ENCODE measurements around the gene ZAP70. TPM values are rescaled to one million over a fixed set of nuclear protein-coding genes. Genes with fewer than 3 reads are reported as not detected.

Gene ZAP70
- total and polyA plus RNA-seq, 2 donors (not counting 3 experiments of a cell fraction or from before 2014, with no cell fraction given), result 0.14 TPM; not detected in 1

DNA sequence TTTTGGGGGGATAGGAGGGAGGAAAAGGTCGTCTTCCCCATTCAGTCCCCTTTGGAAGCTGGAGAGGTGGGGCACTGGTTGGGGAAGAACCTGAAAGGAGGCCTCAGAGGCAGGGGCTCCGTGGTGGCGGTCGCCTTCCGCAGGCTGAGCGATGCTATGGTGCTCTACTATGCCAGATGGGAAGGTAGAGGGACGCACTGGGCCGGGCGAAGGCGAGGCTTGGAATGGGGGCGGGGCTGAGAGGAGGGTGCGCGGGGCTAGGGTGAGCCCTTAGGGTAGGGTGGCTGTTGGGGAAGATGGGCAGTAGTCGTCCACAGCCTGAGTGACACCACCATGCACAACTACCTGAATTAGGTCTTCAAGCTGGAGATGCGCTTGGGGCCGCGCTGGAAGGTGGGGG, 11.1 kb downstream of the ZAP70 start:
- no peak overlapping the region for H3K4me3 ChIP-seq (replicated peaks in 1 of 3; ENCODE audit: insufficient read depth in 1 of 3, low read depth in 1 of 3, low read length in 3 of 3)
- no peaks in the 10 kb centered on the region for H3K36me3 ChIP-seq (ENCODE audit: control insufficient read depth in 2 of 2, extremely low read depth in 1 of 2, insufficient read depth in 2 of 2, low read length in 2 of 2)
- TF ChIP-seq FOS (IDR thresholded peaks at IDR 0.05; ENCODE audit: borderline replicate concordance, insufficient read depth, low read length), result no peak
- TF ChIP-seq, protein P1, sequence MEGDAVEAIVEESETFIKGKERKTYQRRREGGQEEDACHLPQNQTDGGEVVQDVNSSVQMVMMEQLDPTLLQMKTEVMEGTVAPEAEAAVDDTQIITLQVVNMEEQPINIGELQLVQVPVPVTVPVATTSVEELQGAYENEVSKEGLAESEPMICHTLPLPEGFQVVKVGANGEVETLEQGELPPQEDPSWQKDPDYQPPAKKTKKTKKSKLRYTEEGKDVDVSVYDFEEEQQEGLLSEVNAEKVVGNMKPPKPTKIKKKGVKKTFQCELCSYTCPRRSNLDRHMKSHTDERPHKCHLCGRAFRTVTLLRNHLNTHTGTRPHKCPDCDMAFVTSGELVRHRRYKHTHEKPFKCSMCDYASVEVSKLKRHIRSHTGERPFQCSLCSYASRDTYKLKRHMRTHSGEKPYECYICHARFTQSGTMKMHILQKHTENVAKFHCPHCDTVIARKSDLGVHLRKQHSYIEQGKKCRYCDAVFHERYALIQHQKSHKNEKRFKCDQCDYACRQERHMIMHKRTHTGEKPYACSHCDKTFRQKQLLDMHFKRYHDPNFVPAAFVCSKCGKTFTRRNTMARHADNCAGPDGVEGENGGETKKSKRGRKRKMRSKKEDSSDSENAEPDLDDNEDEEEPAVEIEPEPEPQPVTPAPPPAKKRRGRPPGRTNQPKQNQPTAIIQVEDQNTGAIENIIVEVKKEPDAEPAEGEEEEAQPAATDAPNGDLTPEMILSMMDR (IDR thresholded peaks at IDR 0.05; ENCODE audit: extremely low read depth in 1 of 2, insufficient read depth in 1 of 2, low read depth in 1 of 2, low read length in 2 of 2), result no peak
- no peak for TF ChIP-seq MYC (IDR thresholded peaks at IDR 0.05; ENCODE audit: low read depth, low read length)
- TF ChIP-seq POLR2A (IDR thresholded peaks at IDR 0.05; ENCODE audit: low read depth, low read length), result no peak
- TF ChIP-seq EZH2 (IDR thresholded peaks at IDR 0.05; ENCODE audit: borderline replicate concordance, low read depth, low read length, severe bottlenecking), result no peak
- TF ChIP-seq GATA2 (IDR thresholded peaks at IDR 0.05; ENCODE audit: insufficient read depth, insufficient read length, low read depth, low read length), result no peak
- no peak for TF ChIP-seq JUN (IDR thresholded peaks at IDR 0.05; ENCODE audit: borderline replicate concordance, insufficient read depth, insufficient read length, low read depth)
- TF ChIP-seq, protein P2, sequence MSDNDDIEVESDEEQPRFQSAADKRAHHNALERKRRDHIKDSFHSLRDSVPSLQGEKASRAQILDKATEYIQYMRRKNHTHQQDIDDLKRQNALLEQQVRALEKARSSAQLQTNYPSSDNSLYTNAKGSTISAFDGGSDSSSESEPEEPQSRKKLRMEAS (IDR thresholded peaks at IDR 0.05; ENCODE audit: insufficient read depth, insufficient read length), result no peak
- no peak for TF ChIP-seq POLR2AphosphoS5 (IDR thresholded peaks at IDR 0.05; ENCODE audit: insufficient read depth, low read depth, low read length)
- POLR2A ChIA-PET, result no interaction called here
- no peak for DNase-seq (ENCODE audit: low read depth, low spot score)
- no peak overlapping the region for H3K9ac ChIP-seq (replicated peaks; ENCODE audit: extremely low read depth, insufficient read depth, low read length)
- H3K79me2 ChIP-seq (ENCODE audit: control insufficient read depth, insufficient read depth, low read length), result no peaks in the 10 kb centered on the region
- CTCF ChIA-PET, result no interaction called here
- intact Hi-C loops (cut with micrococcal nuclease) (no loop called here), dilution Hi-C loops (cut with MboI; ENCODE audit: extremely low pct_ligation_motif_present, low sequenced_read_pairs) (no loop called here)
- no peak overlapping the region for H3K27ac ChIP-seq (ENCODE audit: insufficient read depth, low read depth, low read length)
- no TSS peak for BruUV-seq (replicated peaks)
- no peak overlapping the region for H3K4me2 ChIP-seq (ENCODE audit: insufficient read depth, low read length)
- H3K9me3 ChIP-seq (replicated peaks; ENCODE audit: control insufficient read depth, insufficient read depth, low read length), result no peaks in the 10 kb centered on the region
- H4K20me1 ChIP-seq (replicated peaks; ENCODE audit: control insufficient read depth, extremely low read depth, insufficient read depth, low read length), result no peaks in the 10 kb centered on the region
- FAIRE-seq, result no peak
- no peak overlapping the region for H2AFZ ChIP-seq (ENCODE audit: low read depth, low read length)
- no peaks in the 10 kb centered on the region for H3K9me1 ChIP-seq (replicated peaks; ENCODE audit: control insufficient read depth, extremely low read depth, insufficient read depth, low read length)
- H3K27me3 ChIP-seq (ENCODE audit: control insufficient read depth in 2 of 2, insufficient read depth in 2 of 2, low read length in 2 of 2), result no peaks in the 10 kb centered on the region
- H3K4me1 ChIP-seq (ENCODE audit: control insufficient read depth, extremely low read depth, insufficient read depth, low read length), result no peaks in the 10 kb centered on the region
